K562 (cell line): ENCODE results near the gene GOLPH3. TPM values are rescaled to one million over a fixed set of nuclear protein-coding genes. Genes with fewer than 3 reads are reported as not detected.

Experiments used
- CTCF ChIP-seq, 3 experiments: IDR thresholded peaks in 2 of 3; conservative IDR thresholded peaks in 1 of 3; 2 replicates each; pipeline ENCODE4 v1.5.1; 2011 to 2012; ENCODE audit warnings: low read length in 3 of 3, mild to moderate bottlenecking in 3 of 3, control low read depth in 2 of 3, improper control_type of control experiment in 1 of 3, inconsistent platforms in 1 of 3, low read depth in 1 of 3, mixed read lengths in 1 of 3, moderate library complexity in 1 of 3; ENCODE audit not compliant: insufficient read depth in 2 of 3
- DNMT1 ChIP-seq: fragments of 450-650 bp; IDR thresholded peaks from 2 replicates; pipeline ENCODE4 v1.6.1; 2016; ENCODE audit warnings: antibody characterized with exemption, mild to moderate bottlenecking
- GTF2A2 ChIP-seq: IDR thresholded peaks from 2 replicates; pipeline ENCODE4 v1.6.1; 2016; ENCODE audit warnings: mild to moderate bottlenecking, missing genetic modification characterization, missing compliant biosample characterization
- POLR2G ChIP-seq: fragments of 200-400 bp; formaldehyde crosslinking; IDR thresholded peaks from 2 replicates; pipeline ENCODE4 v1.6.1; 2017; ENCODE audit warnings: low read depth, mild to moderate bottlenecking, antibody characterized with exemption, low read length, moderate library complexity
- RBFOX2 ChIP-seq: fragments of 200-400 bp; formaldehyde crosslinking; IDR thresholded peaks from 2 replicates; pipeline ENCODE4 v1.6.1; 2017; ENCODE audit warnings: low read depth, mild to moderate bottlenecking, low read length, moderate library complexity
- THRB ChIP-seq: fragments of 450-650 bp; formaldehyde crosslinking; conservative IDR thresholded peaks from 2 replicates; pipeline ENCODE4 v1.4.0; 2022; ENCODE audit warnings: mild to moderate bottlenecking, missing genetic modification characterization
- YBX1 ChIP-seq: fragments of 450-650 bp; IDR thresholded peaks from 2 replicates; pipeline ENCODE4 v1.7.1; 2016; ENCODE audit warnings: mild to moderate bottlenecking
- ZKSCAN8 ChIP-seq: fragments of 200-800 bp; sonication (Bioruptor generic); IDR thresholded peaks from 2 replicates; pipeline ENCODE4 v1.6.1; 2016; ENCODE audit warnings: missing genetic modification characterization, missing compliant biosample characterization
- ZNF143 ChIP-seq: sonication (generic); formaldehyde crosslinking; IDR thresholded peaks from 2 replicates; pipeline ENCODE4 v1.9.0; 2022; ENCODE audit warnings: mild to moderate bottlenecking, missing genetic modification reagents
- ZNF263 ChIP-seq: sonication (generic); formaldehyde crosslinking; IDR thresholded peaks from 2 replicates; pipeline ENCODE4 v1.8.0; 2022; ENCODE audit warnings: mild to moderate bottlenecking, missing genetic modification reagents, borderline replicate concordance
- ZNF316 ChIP-seq: fragments of 450-650 bp; IDR thresholded peaks from 2 replicates; pipeline ENCODE4 v1.6.1; 2016
- polyA plus RNA-seq, 8 experiments: library from polyadenylated mRNA; depleted of rRNA in 4 of 8; stranded (reverse) in 5 of 8; unstranded in 3 of 8; fragments of >200 nt; fragmentation: Nextera tagmentation in 2 of 8; fragmentation: Illumina TruSeq in 1 of 8; extraction: Ambion mirVana in 2 of 8; extraction: Trizol in 1 of 8; gene quantifications; 2 replicates each; pipeline versions ENCODE4 v1.2.1 to v1.2.3, GENCODE V29; 2011 to 2014; ENCODE audit warnings: inconsistent platforms in 1 of 8, missing spikeins in 1 of 8
- total RNA-seq, 7 experiments: library from RNA; depleted of rRNA in 6 of 7; stranded (reverse); fragments of >200 nt in 6 of 7; fragmentation: Illumina TruSeq in 2 of 7; extraction: Trizol in 2 of 7; gene quantifications; 2 replicates each; pipeline versions ENCODE4 v1.2.1 to v1.2.3, GENCODE V29; 2011 to 2021; ENCODE audit warnings: low replicate concordance in 1 of 7
- TF ChIP-seq, protein P1 (sequence below): sonication (generic); IDR thresholded peaks from 2 replicates; pipeline ENCODE4 v1.6.1; 2016
- TF ChIP-seq, protein P2 (sequence below): sonication (generic); formaldehyde crosslinking; IDR thresholded peaks from 2 replicates; pipeline ENCODE4 v1.8.1; 2023; ENCODE audit warnings: mild to moderate bottlenecking, missing genetic modification reagents
- TF ChIP-seq, protein P3 (sequence below): fragments of 150-350 bp; IDR thresholded peaks from 2 replicates; pipeline ENCODE4 v1.6.1; 2014; ENCODE audit warnings: low read depth, mild to moderate bottlenecking, low read length, borderline replicate concordance

GOLPH3 gene
- total and polyA plus RNA-seq, 9 of the 15 experiments (the other 6 are each of a cell fraction or from before 2014, with no cell fraction given) = 18.8 to 94.6 (median 55.1) TPM

DNA sequence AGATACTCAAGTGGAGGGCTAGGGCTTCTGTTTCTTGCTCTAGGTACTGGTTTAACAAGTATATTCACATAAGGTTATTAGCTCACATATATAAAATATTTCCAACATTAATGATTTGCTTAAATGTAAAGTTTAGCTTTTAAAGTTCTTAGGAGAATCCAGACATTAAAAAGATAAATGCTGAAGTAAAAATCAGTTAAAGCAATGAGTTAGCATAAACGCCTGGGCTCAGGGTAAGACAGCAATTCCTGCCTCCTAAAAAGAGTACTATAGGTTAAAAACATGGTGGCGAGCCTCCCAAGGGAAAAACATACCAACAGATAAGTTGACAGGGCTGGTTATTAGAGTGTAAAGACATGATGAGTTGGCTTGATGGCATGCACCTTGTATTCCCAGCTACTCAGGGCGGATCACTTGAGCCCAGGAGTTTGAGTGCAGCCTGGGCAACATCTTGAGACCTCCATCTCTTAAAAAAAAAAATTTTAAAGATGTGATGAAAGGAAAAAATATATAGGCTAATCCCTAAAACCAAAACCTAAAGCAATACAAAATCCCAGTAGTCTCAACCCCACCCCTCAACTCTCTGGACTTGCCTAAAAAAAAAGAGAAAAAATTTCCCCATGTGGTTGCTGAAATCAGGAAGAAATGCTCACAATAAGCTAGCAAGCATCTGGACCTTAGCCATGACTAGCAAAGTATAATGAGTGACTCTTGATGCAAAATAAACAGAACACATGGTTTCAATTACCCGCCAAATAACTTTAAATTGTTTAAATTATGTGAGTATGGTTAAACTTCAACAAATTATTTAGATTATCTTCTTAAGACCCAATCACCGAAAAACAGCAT lies 3.6 kb downstream of the GOLPH3 start (continued):
- no peak for TF ChIP-seq YBX1
- TF ChIP-seq, protein P1, sequence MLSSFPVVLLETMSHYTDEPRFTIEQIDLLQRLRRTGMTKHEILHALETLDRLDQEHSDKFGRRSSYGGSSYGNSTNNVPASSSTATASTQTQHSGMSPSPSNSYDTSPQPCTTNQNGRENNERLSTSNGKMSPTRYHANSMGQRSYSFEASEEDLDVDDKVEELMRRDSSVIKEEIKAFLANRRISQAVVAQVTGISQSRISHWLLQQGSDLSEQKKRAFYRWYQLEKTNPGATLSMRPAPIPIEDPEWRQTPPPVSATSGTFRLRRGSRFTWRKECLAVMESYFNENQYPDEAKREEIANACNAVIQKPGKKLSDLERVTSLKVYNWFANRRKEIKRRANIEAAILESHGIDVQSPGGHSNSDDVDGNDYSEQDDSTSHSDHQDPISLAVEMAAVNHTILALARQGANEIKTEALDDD = 0 out of 2 replicates have a peak, but pooled peaks have one; percentile 10
- TF ChIP-seq, protein P2, sequence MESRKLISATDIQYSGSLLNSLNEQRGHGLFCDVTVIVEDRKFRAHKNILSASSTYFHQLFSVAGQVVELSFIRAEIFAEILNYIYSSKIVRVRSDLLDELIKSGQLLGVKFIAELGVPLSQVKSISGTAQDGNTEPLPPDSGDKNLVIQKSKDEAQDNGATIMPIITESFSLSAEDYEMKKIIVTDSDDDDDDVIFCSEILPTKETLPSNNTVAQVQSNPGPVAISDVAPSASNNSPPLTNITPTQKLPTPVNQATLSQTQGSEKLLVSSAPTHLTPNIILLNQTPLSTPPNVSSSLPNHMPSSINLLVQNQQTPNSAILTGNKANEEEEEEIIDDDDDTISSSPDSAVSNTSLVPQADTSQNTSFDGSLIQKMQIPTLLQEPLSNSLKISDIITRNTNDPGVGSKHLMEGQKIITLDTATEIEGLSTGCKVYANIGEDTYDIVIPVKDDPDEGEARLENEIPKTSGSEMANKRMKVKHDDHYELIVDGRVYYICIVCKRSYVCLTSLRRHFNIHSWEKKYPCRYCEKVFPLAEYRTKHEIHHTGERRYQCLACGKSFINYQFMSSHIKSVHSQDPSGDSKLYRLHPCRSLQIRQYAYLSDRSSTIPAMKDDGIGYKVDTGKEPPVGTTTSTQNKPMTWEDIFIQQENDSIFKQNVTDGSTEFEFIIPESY (CRISPR knock-in tag) = 0 out of 2 replicates have a peak, but pooled peaks have one; percentile 28
- TF ChIP-seq THRB (CRISPR knock-in tag) = no peak
- TF ChIP-seq, protein P3, sequence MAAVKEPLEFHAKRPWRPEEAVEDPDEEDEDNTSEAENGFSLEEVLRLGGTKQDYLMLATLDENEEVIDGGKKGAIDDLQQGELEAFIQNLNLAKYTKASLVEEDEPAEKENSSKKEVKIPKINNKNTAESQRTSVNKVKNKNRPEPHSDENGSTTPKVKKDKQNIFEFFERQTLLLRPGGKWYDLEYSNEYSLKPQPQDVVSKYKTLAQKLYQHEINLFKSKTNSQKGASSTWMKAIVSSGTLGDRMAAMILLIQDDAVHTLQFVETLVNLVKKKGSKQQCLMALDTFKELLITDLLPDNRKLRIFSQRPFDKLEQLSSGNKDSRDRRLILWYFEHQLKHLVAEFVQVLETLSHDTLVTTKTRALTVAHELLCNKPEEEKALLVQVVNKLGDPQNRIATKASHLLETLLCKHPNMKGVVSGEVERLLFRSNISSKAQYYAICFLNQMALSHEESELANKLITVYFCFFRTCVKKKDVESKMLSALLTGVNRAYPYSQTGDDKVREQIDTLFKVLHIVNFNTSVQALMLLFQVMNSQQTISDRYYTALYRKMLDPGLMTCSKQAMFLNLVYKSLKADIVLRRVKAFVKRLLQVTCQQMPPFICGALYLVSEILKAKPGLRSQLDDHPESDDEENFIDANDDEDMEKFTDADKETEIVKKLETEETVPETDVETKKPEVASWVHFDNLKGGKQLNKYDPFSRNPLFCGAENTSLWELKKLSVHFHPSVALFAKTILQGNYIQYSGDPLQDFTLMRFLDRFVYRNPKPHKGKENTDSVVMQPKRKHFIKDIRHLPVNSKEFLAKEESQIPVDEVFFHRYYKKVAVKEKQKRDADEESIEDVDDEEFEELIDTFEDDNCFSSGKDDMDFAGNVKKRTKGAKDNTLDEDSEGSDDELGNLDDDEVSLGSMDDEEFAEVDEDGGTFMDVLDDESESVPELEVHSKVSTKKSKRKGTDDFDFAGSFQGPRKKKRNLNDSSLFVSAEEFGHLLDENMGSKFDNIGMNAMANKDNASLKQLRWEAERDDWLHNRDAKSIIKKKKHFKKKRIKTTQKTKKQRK = no peak
- TF ChIP-seq DNMT1 = no peak
- no peak for TF ChIP-seq ZKSCAN8 (CRISPR knock-in tag)
- TF ChIP-seq RBFOX2 = peak; percentile 46
- TF ChIP-seq ZNF263 (CRISPR knock-in tag) = no peak
- TF ChIP-seq CTCF (IDR thresholded peaks at IDR 0.05 in 2 of 3, conservative IDR thresholded peaks at IDR 0.05 in 1 of 3; ENCODE audit: insufficient read depth in 2 of 3, low read depth in 1 of 3, low read length in 3 of 3) = no peak
- 0 out of 2 replicates have a peak, but pooled peaks have one; percentile 17 for TF ChIP-seq POLR2G
- no peak for TF ChIP-seq GTF2A2 (tag)
- no peak for TF ChIP-seq ZNF143 (CRISPR knock-in tag)
- peak; percentile 76 for TF ChIP-seq ZNF316
